ENCODE results near the gene UBE2E2.

UBE2E2 gene

GRCh38 chr3:23276913-23277658 lies 74.0 kb downstream of the UBE2E2 start:
- DNase-seq (ENCODE audit: low read depth): no peak

GRCh38 chr3:23277688-23278087 lies 74.6 kb downstream of the UBE2E2 start:
- DNase-seq (ENCODE audit: low read depth): no peak

DNA sequence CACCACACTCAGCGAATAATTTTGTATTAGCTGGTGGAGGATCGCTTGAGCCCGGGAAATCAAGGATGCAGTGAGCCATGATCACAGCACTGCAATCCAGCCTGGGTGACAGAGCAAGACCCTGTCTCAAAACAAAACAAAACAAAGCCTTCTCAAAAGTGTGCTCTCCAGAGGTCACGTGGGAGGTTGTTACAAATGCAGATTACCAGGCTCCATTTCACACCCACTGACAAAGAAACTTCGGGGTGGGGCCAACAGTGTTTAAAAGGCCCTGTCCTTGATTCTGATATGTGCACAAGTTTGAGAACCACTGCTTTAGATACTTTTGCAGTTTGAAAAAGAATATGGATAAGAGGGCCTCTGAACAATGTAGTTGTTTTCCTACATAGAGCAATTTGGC lies 80.5 kb downstream of the UBE2E2 start:
- no peak for DNase-seq (ENCODE audit: low read depth)

DNA sequence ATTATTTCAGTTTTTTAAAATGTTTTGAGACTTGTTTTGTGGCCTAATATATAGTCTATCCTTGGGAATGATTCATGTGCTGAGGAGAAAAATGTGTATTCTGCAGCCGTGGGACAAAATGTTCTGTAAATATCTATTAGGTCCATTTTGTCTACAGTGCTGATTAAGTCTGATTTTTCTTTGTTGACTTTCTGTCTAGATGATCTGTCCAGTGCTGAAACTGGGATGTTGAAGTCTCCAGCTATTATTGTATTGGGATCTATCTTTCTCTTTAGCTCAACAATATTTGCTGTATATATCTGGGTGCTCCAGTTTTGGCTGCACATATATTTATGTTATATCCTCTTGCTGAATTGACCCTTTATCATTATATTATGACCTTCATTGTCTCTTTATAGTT lies 85.2 kb downstream of the UBE2E2 start:
- no peak for DNase-seq (ENCODE audit: low read depth)

- no peak for DNase-seq (ENCODE audit: low read depth)
Observed at GRCh38 chr3:23288715-23289114, 85.6 kb downstream of the UBE2E2 start.

- no peak for DNase-seq (ENCODE audit: low read depth)
Observed at GRCh38 chr3:23292432-23292831, 89.3 kb downstream of the UBE2E2 start.

- no peak for DNase-seq (ENCODE audit: low read depth)
Observed at GRCh38 chr3:23294770-23295387, 91.8 kb downstream of the UBE2E2 start.

DNA sequence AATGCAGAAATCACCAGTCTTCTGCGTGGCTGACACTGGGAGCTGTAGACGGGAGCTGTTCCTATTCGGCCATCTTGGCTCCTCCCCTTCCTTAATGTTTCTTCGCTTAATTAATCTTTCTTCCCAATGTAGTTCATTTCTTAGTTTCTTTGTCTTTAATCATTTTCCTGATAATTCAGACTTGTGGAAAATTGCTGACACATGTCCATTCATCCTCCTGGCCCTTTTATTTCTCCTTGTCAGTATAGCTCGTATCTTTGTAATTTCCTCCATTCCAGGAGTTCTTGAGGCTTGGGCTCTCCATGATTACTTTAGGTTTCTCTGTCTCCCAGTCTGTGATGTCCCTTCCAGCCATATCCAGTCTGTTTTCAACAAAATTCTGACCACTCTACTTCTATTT lies 98.7 kb downstream of the UBE2E2 start:
- no peak for DNase-seq (ENCODE audit: low read depth)

DNA sequence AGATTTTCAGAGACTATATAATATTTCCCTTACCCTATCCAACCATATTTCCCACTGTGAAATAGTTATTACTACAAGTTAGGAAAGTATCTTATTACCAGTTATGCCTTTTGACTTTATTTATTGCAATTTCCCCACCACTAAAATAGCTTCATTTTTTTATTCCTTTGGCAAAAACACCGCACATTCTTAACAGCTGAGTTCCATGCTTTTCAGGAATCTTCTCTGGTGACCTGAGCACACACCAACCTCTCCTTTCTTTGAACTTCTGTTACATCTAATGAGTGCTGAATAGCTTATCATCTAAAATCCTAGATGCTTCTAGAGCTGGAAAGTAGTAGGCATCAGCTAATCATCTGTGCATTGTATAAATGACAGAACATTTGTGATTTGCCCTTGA lies 99.1 kb downstream of the UBE2E2 start:
- no peak for DNase-seq (ENCODE audit: low read depth)

DNA sequence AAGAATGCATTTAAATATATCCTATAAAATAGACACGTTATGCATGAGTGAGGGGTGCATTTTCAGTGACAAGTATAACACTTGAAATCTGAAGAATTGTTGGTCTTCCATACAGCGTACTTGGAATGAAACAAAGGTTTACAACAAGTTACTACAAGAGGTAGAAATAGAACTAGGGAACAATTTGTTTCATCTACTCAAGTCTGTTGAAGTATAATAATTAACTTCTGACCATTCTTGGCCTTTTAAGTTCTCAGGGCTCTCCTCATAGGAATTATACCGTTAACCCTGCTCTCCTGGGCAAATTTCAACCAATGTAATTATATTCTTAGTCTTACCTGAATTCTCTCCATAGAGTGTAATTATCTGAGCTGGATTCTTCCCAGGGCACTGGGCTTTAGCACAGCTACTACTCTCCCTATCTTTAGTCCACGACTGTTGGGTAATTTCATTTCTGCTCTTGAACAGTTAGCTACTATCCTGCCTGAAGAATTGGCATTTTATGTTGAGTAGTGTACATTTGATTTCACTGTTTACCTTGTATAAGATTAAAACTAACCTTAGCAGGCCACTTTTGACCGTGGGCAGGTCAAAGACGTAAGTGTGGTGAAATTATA lies 100.6 kb downstream of the UBE2E2 start:
- DNase-seq (ENCODE audit: low read depth): no peak

- DNase-seq (ENCODE audit: low read depth): no peak
Observed at GRCh38 chr3:23304424-23304823, 101.3 kb downstream of the UBE2E2 start.

GRCh38 chr3:23308986-23309625 lies 106.0 kb downstream of the UBE2E2 start:
- DNase-seq (ENCODE audit: low read depth): no peak

- no peak for DNase-seq (ENCODE audit: low read depth)
Observed at GRCh38 chr3:23312866-23313265, 109.7 kb downstream of the UBE2E2 start.

GRCh38 chr3:23314981-23315762 lies 112.0 kb downstream of the UBE2E2 start:
- no peak for DNase-seq (ENCODE audit: low read depth)

GRCh38 chr3:23316924-23317323 lies 113.8 kb downstream of the UBE2E2 start:
- DNase-seq (ENCODE audit: low read depth): no peak

GRCh38 chr3:23319366-23320312 lies 116.5 kb downstream of the UBE2E2 start:
- no peak for DNase-seq (ENCODE audit: low read depth)

DNA sequence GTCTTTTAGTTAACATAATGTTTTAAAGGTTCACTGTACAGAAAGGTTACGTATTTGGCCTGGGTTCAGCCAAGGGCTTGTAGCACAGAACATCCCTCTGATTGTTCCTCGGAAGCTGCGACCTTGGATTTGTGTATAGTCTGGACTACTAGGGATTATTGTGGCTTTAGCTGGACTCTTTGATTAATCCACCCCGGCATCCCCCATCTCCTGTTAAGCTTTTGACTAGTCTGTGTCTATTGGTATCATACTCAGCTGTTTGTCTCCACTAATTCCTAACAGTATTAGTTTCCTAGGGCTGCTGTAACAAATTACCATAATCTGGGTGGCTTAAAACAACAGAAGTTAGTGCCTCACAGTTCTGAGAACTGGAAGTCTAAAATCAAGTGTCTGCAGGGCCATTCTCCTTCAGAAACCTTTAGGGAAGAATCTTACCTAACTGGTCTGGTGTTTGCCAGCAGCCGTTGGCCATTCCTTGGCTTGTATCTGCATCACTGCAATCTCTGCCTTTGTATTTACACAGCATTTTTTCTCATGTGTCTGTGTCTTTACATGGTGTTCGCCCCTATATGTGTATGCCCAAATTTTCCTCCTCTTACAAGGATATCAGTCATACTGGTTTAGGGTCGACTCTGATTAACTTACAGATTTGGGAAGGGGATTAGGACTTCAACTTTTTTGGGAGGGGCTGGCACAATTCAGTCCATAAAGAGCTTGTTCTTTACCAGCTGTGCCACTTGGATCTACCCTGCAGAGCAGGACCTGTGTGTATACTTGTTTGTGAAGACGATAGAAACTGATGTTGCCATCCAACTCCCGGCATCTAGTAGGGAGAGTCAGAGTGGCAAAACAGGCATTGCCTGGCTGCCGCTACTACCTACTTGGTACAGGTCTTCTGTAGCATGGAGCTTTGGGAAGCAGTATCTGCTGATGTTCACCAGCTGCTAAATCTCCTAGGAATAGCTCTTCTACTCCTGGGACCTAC lies 117.8 kb downstream of the UBE2E2 start:
- no peak for DNase-seq (ENCODE audit: low read depth)

GRCh38 chr3:23324745-23325144 lies 121.6 kb downstream of the UBE2E2 start:
- DNase-seq (ENCODE audit: low read depth): no peak

- DNase-seq (ENCODE audit: low read depth): no peak
Observed at GRCh38 chr3:23325466-23326065, 122.4 kb downstream of the UBE2E2 start.
